HepG2 (cell line): ENCODE data around the gene IRX4. TPM values are rescaled to one million over a fixed set of nuclear protein-coding genes. Genes with fewer than 3 reads are reported as not detected.

Experiments
- ATAC-seq: fragments of 200-7000 bp; cut with Tn5 transposase; 3 replicates; pipeline ENCODE4 v1.9.1; 2020; ENCODE audit warnings: mild to moderate bottlenecking, moderate library complexity
- BruUV-seq: library from RNA; stranded (reverse); fragments of 400-500 nt; replicated peaks from 2 replicates; lab custom pipeline; 2021; lab: Mats Ljungman, UMichigan
- CTCF ChIA-PET: fragments of 300-600 bp; formaldehyde crosslinking; extraction: SDS; loops from one replicate; lab custom pipeline; 2021; ENCODE audit warnings: low total read pairs, inconsistent platforms, low intra/inter-chr PET ratio; lab: Yijun Ruan, JAX
- POLR2A ChIA-PET: fragments of 350-600 bp; sonication (Branson Sonifier 250); formaldehyde crosslinking; loops from one replicate; lab custom pipeline; 2020; ENCODE audit warnings: antibody characterized with exemption, inconsistent platforms; lab: Yijun Ruan, JAX
- DNase-seq: peaks from one replicate; pipeline ENCODE4 v3.0.0-alpha.2; 2015; ENCODE audit warnings: low spot score
- FAIRE-seq: peaks from 3 replicates; lab custom pipeline; 2011; peaks lifted over from hg19 to GRCh38; lab: Jason Lieb, UNC
- H2AFZ ChIP-seq: one replicate; pipeline ENCODE4 v1.6.1; 2011; ENCODE audit warnings: low read length, inconsistent platforms
- H3K27ac ChIP-seq: fragments of 300-600 bp; 3 replicates; pipeline ENCODE4 v1.8.0; 2011; ENCODE audit warnings: mixed run types, mild to moderate bottlenecking, mixed read lengths, low read length, inconsistent platforms; ENCODE audit not compliant: insufficient read depth; ENCODE audit errors: extremely low read length
- H3K27me3 ChIP-seq, 2 experiments: fragments of 200-600 bp in 1 of 2; 2 replicates in 1 of 2; 3 replicates in 1 of 2; pipeline versions ENCODE4 v1.6.0 to v1.8.0; 2011; ENCODE audit warnings: low read length in 2 of 2, mild to moderate bottlenecking in 2 of 2, moderate library complexity in 2 of 2, inconsistent platforms in 1 of 2; ENCODE audit not compliant: insufficient read depth in 2 of 2, control insufficient read depth in 1 of 2
- H3K36me3 ChIP-seq, 2 experiments: fragments of 200-600 bp in 1 of 2; replicated peaks in 1 of 2; 2 replicates in 1 of 2; 3 replicates in 1 of 2; pipeline versions ENCODE4 v1.5.1 to v1.8.0; 2011; ENCODE audit warnings: low read length in 2 of 2, inconsistent platforms in 1 of 2; ENCODE audit not compliant: insufficient read depth in 2 of 2, control insufficient read depth in 1 of 2
- H3K4me1 ChIP-seq: 2 replicates; pipeline ENCODE4 v1.5.1; 2012; ENCODE audit warnings: low read length, inconsistent platforms; ENCODE audit not compliant: insufficient read depth
- H3K4me2 ChIP-seq: 2 replicates; pipeline ENCODE4 v1.6.0; 2011; ENCODE audit warnings: low read depth, low read length, inconsistent platforms
- H3K4me3 ChIP-seq, 3 experiments: fragments of 200-600 bp in 1 of 3; sonication (generic), shearing (Covaris generic) in 1 of 3; replicated peaks in 1 of 3; 2 replicates each; pipeline ENCODE4 v1.5.1; 2011 to 2016; ENCODE audit warnings: low read length in 3 of 3, inconsistent platforms in 2 of 3, low read depth in 2 of 3, mild to moderate bottlenecking in 2 of 3, control low read depth in 1 of 3, mixed read lengths in 1 of 3; ENCODE audit not compliant: insufficient read depth in 1 of 3
- H3K79me2 ChIP-seq: one replicate; pipeline ENCODE4 v1.6.1; 2011; ENCODE audit warnings: low read length, inconsistent platforms; ENCODE audit not compliant: insufficient read depth
- H3K9ac ChIP-seq: 2 replicates; pipeline ENCODE4 v1.6.0; 2011; ENCODE audit warnings: mild to moderate bottlenecking, low read depth, low read length, inconsistent platforms; ENCODE audit not compliant: insufficient read depth
- H3K9me3 ChIP-seq: 2 replicates; pipeline ENCODE4 v1.5.1; 2012; ENCODE audit warnings: mild to moderate bottlenecking, low read length
- H4K20me1 ChIP-seq: 2 replicates; pipeline ENCODE4 v1.6.0; 2011; ENCODE audit warnings: inconsistent platforms, mild to moderate bottlenecking, low read length, moderate library complexity; ENCODE audit not compliant: insufficient read depth
- MLLT10 ChIP-seq: sonication (generic); formaldehyde crosslinking; IDR thresholded peaks from 2 replicates; pipeline ENCODE4 v1.4.0; 2020; ENCODE audit warnings: missing genetic modification reagents
- SPEN ChIP-seq: sonication (generic); formaldehyde crosslinking; IDR thresholded peaks from 2 replicates; pipeline ENCODE4 v1.5.1; 2020; ENCODE audit warnings: low read depth, mild to moderate bottlenecking, missing genetic modification reagents
- ZNF335 ChIP-seq: sonication (generic); formaldehyde crosslinking; IDR thresholded peaks from 2 replicates; pipeline ENCODE4 v1.4.0; 2020; ENCODE audit warnings: missing genetic modification reagents
- ZNF749 ChIP-seq: sonication (generic); formaldehyde crosslinking; IDR thresholded peaks from 2 replicates; pipeline ENCODE4 v1.8.0; 2022; ENCODE audit warnings: mild to moderate bottlenecking, missing genetic modification reagents, moderate library complexity, borderline replicate concordance
- ZNF83 ChIP-seq: sonication (generic); formaldehyde crosslinking; IDR thresholded peaks from 2 replicates; pipeline ENCODE4 v1.4.0; 2020; ENCODE audit warnings: missing genetic modification reagents, mild to moderate bottlenecking, borderline replicate concordance
- WGBS: methylation state at CpG from one replicate; pipeline ENCODE4 v1.1.6; 2017; ENCODE audit warnings: low lambda C conversion rate; 5-methylcytosine and 5-hydroxymethylcytosine counted together
- in situ Hi-C: cut with HindIII; loops from 2 replicates; pipeline ENCODE4 v1.10.0; 2017; ENCODE audit warnings: low pct_unique_long_range_greater_than_20kb; ENCODE audit not compliant: extremely low pct_ligation_motif_present
- intact Hi-C: fragments of 100-400 bp; cut with micrococcal nuclease; formaldehyde crosslinking; loops from one replicate; pipeline ENCODE4 v1.10.0; 2022; ENCODE audit not compliant: unreplicated experiment
- polyA plus RNA-seq, 8 experiments: library from polyadenylated mRNA; depleted of rRNA in 3 of 8; stranded (reverse) in 7 of 8; unstranded in 1 of 8; fragments of >200 nt; fragmentation: Illumina TruSeq in 4 of 8; extraction: Trizol in 4 of 8; gene quantifications; 2 replicates each; pipeline versions ENCODE4 v1.2.1 to v1.2.3, GENCODE V29; 2011 to 2016; ENCODE audit warnings: low read depth in 4 of 8, missing spikeins in 1 of 8, mixed read lengths in 1 of 8; ENCODE audit not compliant: insufficient read depth in 1 of 8
- total RNA-seq, 5 experiments: library from RNA; depleted of rRNA; stranded (reverse); fragments of >200 nt; fragmentation: Illumina TruSeq; extraction: Trizol; gene quantifications; 2 replicates each; pipeline ENCODE4 v1.2.3, GENCODE V29; 2016; ENCODE audit warnings: low read depth in 1 of 5
- TF ChIP-seq, protein P1 (sequence below): sonication (generic); formaldehyde crosslinking; IDR thresholded peaks from 2 replicates; pipeline ENCODE4 v1.5.0; 2020; ENCODE audit warnings: mild to moderate bottlenecking, missing genetic modification reagents, borderline replicate concordance

IRX4 gene
- total and polyA plus RNA-seq, 2 of the 13 experiments (the other 11 are each of a cell fraction or from before 2014, with no cell fraction given) = not detected

DNA sequence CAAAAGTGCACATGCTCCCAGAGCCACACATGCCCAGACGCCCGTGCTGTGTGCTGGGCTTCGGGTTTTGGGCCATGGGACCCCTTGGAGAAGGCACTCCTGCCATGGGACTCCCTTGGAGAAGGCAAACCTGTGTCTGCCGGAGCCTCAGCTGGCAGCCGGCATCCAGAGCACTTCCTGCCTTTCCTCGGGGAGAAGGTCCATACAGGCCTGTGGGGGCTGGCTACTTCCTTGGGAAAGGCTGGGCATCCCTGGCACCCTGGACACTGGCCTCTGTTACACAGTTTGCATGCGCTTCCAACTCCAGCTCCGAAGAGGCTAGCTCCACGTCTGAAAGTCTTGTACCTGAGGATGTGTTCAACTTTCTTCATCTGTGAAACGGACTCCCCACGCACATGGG is 14.7 kb upstream of the IRX4 start:
- Histone ChIP-seq H4K20me1 (no peaks in the 10 kb centered on the region), H2AFZ (no peak overlapping the region), H3K4me1 (no peaks in the 10 kb centered on the region), H3K9ac (no peak overlapping the region), H3K9me3 (no peaks in the 10 kb centered on the region), H3K36me3 (no peaks in the 10 kb centered on the region), H3K4me2 (no peak overlapping the region), H3K4me3 (no peak overlapping the region), H3K27ac (no peak overlapping the region), H3K27me3 (peaks cover 10 to 73% of the 10 kb centered on the region in 2 experiments; a peak in 4 of 5 replicates), H3K79me2 (no peaks in the 10 kb centered on the region)
- DNase-seq (no peak), ATAC-seq (no peak), FAIRE-seq (no peak)
- ChIA-PET CTCF (no interaction called here), POLR2A (no interaction called here)
- TF ChIP-seq, protein P1, sequence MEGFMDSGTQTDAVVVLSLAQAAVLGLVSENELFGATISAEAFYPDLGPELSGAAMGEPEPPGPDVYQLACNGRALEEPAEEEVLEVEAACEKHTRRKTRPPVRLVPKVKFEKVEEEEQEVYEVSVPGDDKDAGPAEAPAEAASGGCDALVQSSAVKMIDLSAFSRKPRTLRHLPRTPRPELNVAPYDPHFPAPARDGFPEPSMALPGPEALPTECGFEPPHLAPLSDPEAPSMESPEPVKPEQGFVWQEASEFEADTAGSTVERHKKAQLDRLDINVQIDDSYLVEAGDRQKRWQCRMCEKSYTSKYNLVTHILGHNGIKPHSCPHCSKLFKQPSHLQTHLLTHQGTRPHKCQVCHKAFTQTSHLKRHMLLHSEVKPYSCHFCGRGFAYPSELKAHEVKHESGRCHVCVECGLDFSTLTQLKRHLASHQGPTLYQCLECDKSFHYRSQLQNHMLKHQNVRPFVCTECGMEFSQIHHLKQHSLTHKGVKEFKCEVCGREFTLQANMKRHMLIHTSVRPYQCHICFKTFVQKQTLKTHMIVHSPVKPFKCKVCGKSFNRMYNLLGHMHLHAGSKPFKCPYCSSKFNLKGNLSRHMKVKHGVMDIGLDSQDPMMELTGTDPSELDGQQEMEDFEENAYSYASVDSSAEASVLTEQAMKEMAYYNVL = no peak
- TF ChIP-seq ZNF749 (CRISPR knock-in tag) (no peak), SPEN (CRISPR knock-in tag) (no peak), MLLT10 (CRISPR knock-in tag) (no peak), ZNF83 (no peak), ZNF335 (no peak)
- BruUV-seq = no TSS peak
- 0% methylated on average over 3 of the region's 11 CpGs for WGBS
- intact Hi-C loops (no loop called here), in situ Hi-C loops (no loop called here)
